Progenitor cell of endocrine pancreas (in vitro differentiated cells): Measurements from ENCODE around the gene STK4. TPM values are rescaled to one million over a fixed set of nuclear protein-coding genes. Genes with fewer than 3 reads are reported as not detected.

Experiments used
- DNase-seq: peaks from one replicate; pipeline ENCODE4 v3.0.0; 2021; ENCODE audit warnings: low spot score; ENCODE audit not compliant: unreplicated experiment
- H3K27ac Mint-ChIP-seq: 2 replicates; pipeline ENCODE4 v1.8.0; 2021; ENCODE audit warnings: mild to moderate bottlenecking, moderate library complexity, mixed read lengths
- H3K27me3 Mint-ChIP-seq: 2 replicates; pipeline ENCODE4 v1.8.0; 2021; ENCODE audit warnings: mixed read lengths
- H3K36me3 Mint-ChIP-seq: 2 replicates; pipeline ENCODE4 v1.8.0; 2022; ENCODE audit warnings: mixed read lengths; ENCODE audit not compliant: insufficient read depth
- H3K4me1 Mint-ChIP-seq: 2 replicates; pipeline ENCODE4 v1.8.0; 2021; ENCODE audit warnings: low read depth, mixed read lengths
- H3K4me3 Mint-ChIP-seq: 2 replicates; pipeline ENCODE4 v1.8.0; 2021; ENCODE audit warnings: low read depth, mild to moderate bottlenecking, moderate library complexity, mixed read lengths
- H3K9me3 Mint-ChIP-seq: 2 replicates; pipeline ENCODE4 v1.8.0; 2021; ENCODE audit warnings: low read depth, mixed read lengths
- CTCF ChIP-seq: fragments of 200-600 bp; sonication (generic); IDR thresholded peaks from one replicate; pipeline ENCODE4 v1.5.0; 2021; ENCODE audit warnings: antibody characterized with exemption, mild to moderate bottlenecking; ENCODE audit not compliant: unreplicated experiment
- total RNA-seq: library from RNA; stranded (reverse); gene quantifications from 2 replicates; pipeline ENCODE4 v1.2.1, GENCODE V29; 2021

STK4 gene
- total RNA-seq, 1 donor from 2014 or later, result 36.3 TPM

GRCh38 chr20:45073221-45073620 lies 106.9 kb downstream of the STK4 start:
- no peak for DNase-seq
- peaks cover 16% of the 10 kb centered on the region for H3K36me3 Mint-ChIP-seq
- H3K9me3 Mint-ChIP-seq, result no peaks in the 10 kb centered on the region
- H3K27me3 Mint-ChIP-seq, result no peaks in the 10 kb centered on the region
- no peak overlapping the region for H3K4me3 Mint-ChIP-seq
- no peak for TF ChIP-seq CTCF
- peaks cover 17% of the 10 kb centered on the region for H3K4me1 Mint-ChIP-seq
- H3K27ac Mint-ChIP-seq, result no peak overlapping the region

GRCh38 chr20:45077559-45077958 lies 111.2 kb downstream of the STK4 start:
- no peak for DNase-seq
- Mint-ChIP-seq H3K4me3 (no peak overlapping the region), H3K27me3 (no peaks in the 10 kb centered on the region), H3K27ac (no peak overlapping the region), H3K4me1 (peaks cover 14% of the 10 kb centered on the region), H3K9me3 (peaks cover 5% of the 10 kb centered on the region), H3K36me3 (peaks cover 32% of the 10 kb centered on the region)
- TF ChIP-seq CTCF, result no peak

- Mint-ChIP-seq H3K27me3 (no peaks in the 10 kb centered on the region), H3K9me3 (peaks cover 12% of the 10 kb centered on the region), H3K27ac (no peak overlapping the region), H3K36me3 (peaks cover 40% of the 10 kb centered on the region), H3K4me3 (no peak overlapping the region), H3K4me1 (peaks cover 14% of the 10 kb centered on the region)
- no peak for DNase-seq
- peak; percentile 43 for TF ChIP-seq CTCF
Observed at GRCh38 chr20:45080867-45081624, 114.7 kb downstream of the STK4 start.

GRCh38 chr20:45082468-45082867 lies 116.2 kb downstream of the STK4 start:
- peaks cover 12% of the 10 kb centered on the region for H3K9me3 Mint-ChIP-seq
- no peak for DNase-seq
- no peak for TF ChIP-seq CTCF
- H3K4me1 Mint-ChIP-seq, result peaks cover 2% of the 10 kb centered on the region
- H3K27ac Mint-ChIP-seq, result no peak overlapping the region
- peaks cover 34% of the 10 kb centered on the region for H3K36me3 Mint-ChIP-seq
- no peak overlapping the region for H3K4me3 Mint-ChIP-seq
- H3K27me3 Mint-ChIP-seq, result no peaks in the 10 kb centered on the region

- no peak for DNase-seq
- H3K4me3 Mint-ChIP-seq, result no peak overlapping the region
- no peak for TF ChIP-seq CTCF
- no peaks in the 10 kb centered on the region for H3K4me1 Mint-ChIP-seq
- H3K27me3 Mint-ChIP-seq, result no peaks in the 10 kb centered on the region
- H3K27ac Mint-ChIP-seq, result no peak overlapping the region
- H3K9me3 Mint-ChIP-seq, result peaks cover 12% of the 10 kb centered on the region
- peaks cover 34% of the 10 kb centered on the region for H3K36me3 Mint-ChIP-seq
Observed at GRCh38 chr20:45083127-45083526, 116.8 kb downstream of the STK4 start.
